HL-60 (cell line): Measurements from ENCODE around the gene SPATA6.

ENCODE experiments used
- CTCF ChIP-seq: IDR thresholded peaks from one replicate; pipeline ENCODE4 v1.5.1; 2011; ENCODE audit warnings: low read length, control low read depth, inconsistent platforms; ENCODE audit not compliant: insufficient read depth
- GABPA ChIP-seq: IDR thresholded peaks from 2 replicates; pipeline ENCODE4 v1.6.1; 2012; ENCODE audit warnings: low read depth
- POLR2AphosphoS5 ChIP-seq: IDR thresholded peaks from 2 replicates; pipeline ENCODE4 v1.6.1; 2012; ENCODE audit warnings: low read depth
- REST ChIP-seq: IDR thresholded peaks from 2 replicates; pipeline ENCODE4 v1.6.1; 2012; ENCODE audit warnings: low read depth; ENCODE audit not compliant: insufficient replicate concordance
- SPI1 ChIP-seq: IDR thresholded peaks from 2 replicates; pipeline ENCODE4 v1.6.1; 2012; ENCODE audit warnings: low read depth, mild to moderate bottlenecking, borderline replicate concordance

GRCh38 chr1:48506870-48507269, 34.9 kb upstream of the SPATA6 start:
- TF ChIP-seq CTCF, result no peak
- TF ChIP-seq GABPA, result no peak
- no peak for TF ChIP-seq REST
- TF ChIP-seq POLR2AphosphoS5, result no peak
- TF ChIP-seq SPI1, result no peak
